ENCODE data around the gene RAB31. TPM values are rescaled to one million over a fixed set of nuclear protein-coding genes. Genes with fewer than 3 reads are reported as not detected.

RAB31 gene
- total RNA-seq, 1 experiment from 2014 or later = 32.9 TPM

- TF ChIP-seq, protein P1, sequence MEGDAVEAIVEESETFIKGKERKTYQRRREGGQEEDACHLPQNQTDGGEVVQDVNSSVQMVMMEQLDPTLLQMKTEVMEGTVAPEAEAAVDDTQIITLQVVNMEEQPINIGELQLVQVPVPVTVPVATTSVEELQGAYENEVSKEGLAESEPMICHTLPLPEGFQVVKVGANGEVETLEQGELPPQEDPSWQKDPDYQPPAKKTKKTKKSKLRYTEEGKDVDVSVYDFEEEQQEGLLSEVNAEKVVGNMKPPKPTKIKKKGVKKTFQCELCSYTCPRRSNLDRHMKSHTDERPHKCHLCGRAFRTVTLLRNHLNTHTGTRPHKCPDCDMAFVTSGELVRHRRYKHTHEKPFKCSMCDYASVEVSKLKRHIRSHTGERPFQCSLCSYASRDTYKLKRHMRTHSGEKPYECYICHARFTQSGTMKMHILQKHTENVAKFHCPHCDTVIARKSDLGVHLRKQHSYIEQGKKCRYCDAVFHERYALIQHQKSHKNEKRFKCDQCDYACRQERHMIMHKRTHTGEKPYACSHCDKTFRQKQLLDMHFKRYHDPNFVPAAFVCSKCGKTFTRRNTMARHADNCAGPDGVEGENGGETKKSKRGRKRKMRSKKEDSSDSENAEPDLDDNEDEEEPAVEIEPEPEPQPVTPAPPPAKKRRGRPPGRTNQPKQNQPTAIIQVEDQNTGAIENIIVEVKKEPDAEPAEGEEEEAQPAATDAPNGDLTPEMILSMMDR (IDR thresholded peaks at IDR 0.05) = no peak
- no peak for TF ChIP-seq ZSCAN18 (CRISPR knock-in tag; IDR thresholded peaks at IDR 0.05)
- TF ChIP-seq, protein P2, sequence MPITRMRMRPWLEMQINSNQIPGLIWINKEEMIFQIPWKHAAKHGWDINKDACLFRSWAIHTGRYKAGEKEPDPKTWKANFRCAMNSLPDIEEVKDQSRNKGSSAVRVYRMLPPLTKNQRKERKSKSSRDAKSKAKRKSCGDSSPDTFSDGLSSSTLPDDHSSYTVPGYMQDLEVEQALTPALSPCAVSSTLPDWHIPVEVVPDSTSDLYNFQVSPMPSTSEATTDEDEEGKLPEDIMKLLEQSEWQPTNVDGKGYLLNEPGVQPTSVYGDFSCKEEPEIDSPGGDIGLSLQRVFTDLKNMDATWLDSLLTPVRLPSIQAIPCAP (CRISPR knock-in tag; IDR thresholded peaks at IDR 0.05) = no peak
- TF ChIP-seq, protein P3, sequence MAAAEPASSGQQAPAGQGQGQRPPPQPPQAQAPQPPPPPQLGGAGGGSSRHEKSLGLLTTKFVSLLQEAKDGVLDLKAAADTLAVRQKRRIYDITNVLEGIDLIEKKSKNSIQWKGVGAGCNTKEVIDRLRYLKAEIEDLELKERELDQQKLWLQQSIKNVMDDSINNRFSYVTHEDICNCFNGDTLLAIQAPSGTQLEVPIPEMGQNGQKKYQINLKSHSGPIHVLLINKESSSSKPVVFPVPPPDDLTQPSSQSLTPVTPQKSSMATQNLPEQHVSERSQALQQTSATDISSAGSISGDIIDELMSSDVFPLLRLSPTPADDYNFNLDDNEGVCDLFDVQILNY (CRISPR knock-in tag; IDR thresholded peaks at IDR 0.05) = no peak
- TF ChIP-seq FOXP4 (CRISPR knock-in tag; IDR thresholded peaks at IDR 0.05) = no peak
These were observed 144.4 kb downstream of the RAB31 start (continued) for GRCh38 chr18:9852266-9853081.

- H3K27me3 Mint-ChIP-seq (ENCODE audit: low read depth) = no peaks in the 10 kb centered on the region
- TF ChIP-seq MLX (CRISPR knock-in tag; IDR thresholded peaks at IDR 0.05) (no peak), ZNF671 (CRISPR knock-in tag; IDR thresholded peaks at IDR 0.05) (no peak), MXD4 (CRISPR knock-in tag; IDR thresholded peaks at IDR 0.05; ENCODE audit: borderline replicate concordance) (no peak), FOXJ3 (CRISPR knock-in tag; IDR thresholded peaks at IDR 0.05; ENCODE audit: borderline replicate concordance) (no peak), MAX (CRISPR knock-in tag; IDR thresholded peaks at IDR 0.05) (no peak), SOX15 (CRISPR knock-in tag; IDR thresholded peaks at IDR 0.05) (no peak), IRF2 (CRISPR knock-in tag; IDR thresholded peaks at IDR 0.05; ENCODE audit: borderline replicate concordance, low read depth) (no peak), ZSCAN18 (CRISPR knock-in tag; IDR thresholded peaks at IDR 0.05) (no peak), ZNF232 (CRISPR knock-in tag; IDR thresholded peaks at IDR 0.05) (no peak), JUN (CRISPR knock-in tag; IDR thresholded peaks at IDR 0.05) (no peak)
- TF ChIP-seq, protein P4, sequence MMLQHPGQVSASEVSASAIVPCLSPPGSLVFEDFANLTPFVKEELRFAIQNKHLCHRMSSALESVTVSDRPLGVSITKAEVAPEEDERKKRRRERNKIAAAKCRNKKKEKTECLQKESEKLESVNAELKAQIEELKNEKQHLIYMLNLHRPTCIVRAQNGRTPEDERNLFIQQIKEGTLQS (CRISPR knock-in tag; conservative IDR thresholded peaks at IDR 0.05) = no peak
- TF ChIP-seq, protein P5, sequence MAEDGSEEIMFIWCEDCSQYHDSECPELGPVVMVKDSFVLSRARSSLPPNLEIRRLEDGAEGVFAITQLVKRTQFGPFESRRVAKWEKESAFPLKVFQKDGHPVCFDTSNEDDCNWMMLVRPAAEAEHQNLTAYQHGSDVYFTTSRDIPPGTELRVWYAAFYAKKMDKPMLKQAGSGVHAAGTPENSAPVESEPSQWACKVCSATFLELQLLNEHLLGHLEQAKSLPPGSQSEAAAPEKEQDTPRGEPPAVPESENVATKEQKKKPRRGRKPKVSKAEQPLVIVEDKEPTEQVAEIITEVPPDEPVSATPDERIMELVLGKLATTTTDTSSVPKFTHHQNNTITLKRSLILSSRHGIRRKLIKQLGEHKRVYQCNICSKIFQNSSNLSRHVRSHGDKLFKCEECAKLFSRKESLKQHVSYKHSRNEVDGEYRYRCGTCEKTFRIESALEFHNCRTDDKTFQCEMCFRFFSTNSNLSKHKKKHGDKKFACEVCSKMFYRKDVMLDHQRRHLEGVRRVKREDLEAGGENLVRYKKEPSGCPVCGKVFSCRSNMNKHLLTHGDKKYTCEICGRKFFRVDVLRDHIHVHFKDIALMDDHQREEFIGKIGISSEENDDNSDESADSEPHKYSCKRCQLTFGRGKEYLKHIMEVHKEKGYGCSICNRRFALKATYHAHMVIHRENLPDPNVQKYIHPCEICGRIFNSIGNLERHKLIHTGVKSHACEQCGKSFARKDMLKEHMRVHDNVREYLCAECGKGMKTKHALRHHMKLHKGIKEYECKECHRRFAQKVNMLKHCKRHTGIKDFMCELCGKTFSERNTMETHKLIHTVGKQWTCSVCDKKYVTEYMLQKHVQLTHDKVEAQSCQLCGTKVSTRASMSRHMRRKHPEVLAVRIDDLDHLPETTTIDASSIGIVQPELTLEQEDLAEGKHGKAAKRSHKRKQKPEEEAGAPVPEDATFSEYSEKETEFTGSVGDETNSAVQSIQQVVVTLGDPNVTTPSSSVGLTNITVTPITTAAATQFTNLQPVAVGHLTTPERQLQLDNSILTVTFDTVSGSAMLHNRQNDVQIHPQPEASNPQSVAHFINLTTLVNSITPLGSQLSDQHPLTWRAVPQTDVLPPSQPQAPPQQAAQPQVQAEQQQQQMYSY (CRISPR knock-in tag; IDR thresholded peaks at IDR 0.05) = no peak
- TF ChIP-seq, protein P6, sequence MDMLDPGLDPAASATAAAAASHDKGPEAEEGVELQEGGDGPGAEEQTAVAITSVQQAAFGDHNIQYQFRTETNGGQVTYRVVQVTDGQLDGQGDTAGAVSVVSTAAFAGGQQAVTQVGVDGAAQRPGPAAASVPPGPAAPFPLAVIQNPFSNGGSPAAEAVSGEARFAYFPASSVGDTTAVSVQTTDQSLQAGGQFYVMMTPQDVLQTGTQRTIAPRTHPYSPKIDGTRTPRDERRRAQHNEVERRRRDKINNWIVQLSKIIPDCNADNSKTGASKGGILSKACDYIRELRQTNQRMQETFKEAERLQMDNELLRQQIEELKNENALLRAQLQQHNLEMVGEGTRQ (CRISPR knock-in tag; IDR thresholded peaks at IDR 0.05) = no peak
These were observed 146.9 kb downstream of the RAB31 start for GRCh38 chr18:9854801-9855676.

More at GRCh38 chr18:9854801-9855676, 146.9 kb downstream of the RAB31 start:
- ChIA-PET POLR2A (no interaction called here), CTCF (no interaction called here)
- Mint-ChIP-seq H3K4me1 (peaks cover 13% of the 10 kb centered on the region; the same call in 1 of the 2 replicates), H3K9me3 (peaks cover 12% of the 10 kb centered on the region), H3K36me3 (peaks cover 13% of the 10 kb centered on the region), H3K27ac (no peak overlapping the region), H3K4me3 (no peak overlapping the region)
- DNase-seq (ENCODE audit: low spot score) = no peak
- no peak for ATAC-seq

Data from WTC11 (cell line).